MCF 10A (cell line): ENCODE data around the gene INS. TPM values are rescaled to one million over a fixed set of nuclear protein-coding genes. Genes with fewer than 3 reads are reported as not detected.

Experiments used
- BruUV-seq: library from RNA; stranded (reverse); fragments of 400-500 nt; replicated peaks from 2 replicates; lab custom pipeline; 2021; lab: Mats Ljungman, UMichigan
- CTCF ChIA-PET: fragments of 300-600 bp; sonication (Branson Sonifier 250); formaldehyde crosslinking; extraction: SDS; loops from one replicate; lab custom pipeline; 2021; ENCODE audit warnings: antibody characterized with exemption, inconsistent platforms; lab: Yijun Ruan, JAX
- POLR2A ChIA-PET: fragments of 300-600, 350-650 bp; sonication (Branson Sonifier 250); formaldehyde crosslinking; extraction: SDS; loops from one replicate; lab custom pipeline; 2020; ENCODE audit warnings: antibody characterized with exemption, inconsistent platforms; lab: Yijun Ruan, JAX
- DNase-seq: peaks from one replicate; pipeline ENCODE4 v3.0.0-alpha.2; 2018; ENCODE audit not compliant: unreplicated experiment
- H3K27ac Mint-ChIP-seq: one replicate; pipeline ENCODE4 v1.8.0; 2022; ENCODE audit warnings: mild to moderate bottlenecking, low read depth, mixed read lengths; ENCODE audit not compliant: unreplicated experiment
- H3K27me3 Mint-ChIP-seq: one replicate; pipeline ENCODE4 v1.8.0; 2022; ENCODE audit warnings: mixed read lengths; ENCODE audit not compliant: insufficient read depth, unreplicated experiment
- H3K36me3 Mint-ChIP-seq: one replicate; pipeline ENCODE4 v1.8.0; 2022; ENCODE audit warnings: mild to moderate bottlenecking, moderate library complexity, mixed read lengths; ENCODE audit not compliant: insufficient read depth, unreplicated experiment
- H3K4me1 Mint-ChIP-seq: one replicate; pipeline ENCODE4 v1.8.0; 2022; ENCODE audit warnings: mixed read lengths; ENCODE audit not compliant: insufficient read depth, unreplicated experiment
- H3K4me3 Mint-ChIP-seq: one replicate; pipeline ENCODE4 v1.8.0; 2022; ENCODE audit warnings: mild to moderate bottlenecking, moderate library complexity, mixed read lengths; ENCODE audit not compliant: unreplicated experiment
- H3K9me3 Mint-ChIP-seq: one replicate; pipeline ENCODE4 v1.8.0; 2022; ENCODE audit warnings: mixed read lengths; ENCODE audit not compliant: unreplicated experiment
- intact Hi-C: fragments of 100-400 bp; cut with micrococcal nuclease; formaldehyde crosslinking; loops from 2 replicates; pipeline ENCODE4 v1.14.1; 2022
- total RNA-seq: library from RNA; stranded (reverse); gene quantifications from 2 replicates; pipeline ENCODE4 v1.2.3, GENCODE V29; 2022
- TF ChIP-seq, protein P1 (sequence below): fragments of 200-600 bp; IDR thresholded peaks from one replicate; pipeline ENCODE4 v1.8.0; 2022; ENCODE audit warnings: antibody characterized with exemption, mild to moderate bottlenecking; ENCODE audit not compliant: unreplicated experiment

Gene INS
- total RNA-seq, 1 experiment from 2014 or later = not detected

DNA sequence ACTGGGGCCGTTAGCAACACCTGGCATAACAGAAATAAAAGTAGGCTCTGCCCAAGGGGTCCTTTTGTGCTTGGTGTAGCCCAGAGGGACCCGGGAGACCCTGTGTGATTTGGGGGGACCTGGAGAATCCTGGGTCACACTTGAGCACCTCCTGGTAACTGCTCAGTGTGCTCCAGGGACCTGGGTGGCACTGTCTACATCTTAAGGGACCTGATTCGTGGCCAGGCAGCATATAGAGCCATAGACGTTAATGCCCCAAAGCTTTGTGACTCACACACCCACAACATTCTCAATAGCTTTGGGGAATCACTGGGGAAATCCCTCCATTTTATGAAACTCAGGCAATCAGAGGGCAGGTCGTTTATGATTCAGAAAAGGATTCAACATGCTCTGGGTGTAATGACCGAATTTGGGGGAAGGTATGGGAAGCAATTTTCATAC, 18.2 kb downstream of the INS start:
- no peaks in the 10 kb centered on the region for H3K9me3 Mint-ChIP-seq
- intact Hi-C loops = loop anchor here (5.0 kb wide), 1 partner anchor 50 kb away; no protein-coding TSS in a partner anchor

DNA sequence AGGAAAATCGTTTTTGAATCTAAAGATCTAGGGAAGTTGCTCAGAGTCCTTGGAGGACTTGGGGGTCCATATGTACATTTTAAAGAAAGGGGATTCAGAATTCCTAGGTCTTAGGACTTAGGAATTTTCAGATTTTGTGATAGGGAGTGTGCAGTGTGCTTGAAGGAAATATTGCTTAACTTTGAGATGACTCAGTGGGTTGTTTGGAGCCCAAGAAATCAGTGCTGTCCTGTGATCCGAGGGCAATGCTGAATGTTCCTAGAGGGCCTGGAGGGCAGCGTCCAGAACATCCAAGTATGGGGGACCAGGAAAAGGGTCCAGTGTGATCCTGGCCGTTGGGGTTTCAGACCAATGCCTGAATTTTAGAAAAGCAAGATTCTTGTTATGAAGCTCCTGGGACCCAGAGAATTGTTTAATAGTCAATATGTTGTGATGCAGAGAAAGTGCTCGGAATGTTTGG, 18.7 kb downstream of the INS start:
- Mint-ChIP-seq H3K27ac (peak overlapping the region; percentile 36), H3K36me3 (no peaks in the 10 kb centered on the region), H3K27me3 (peaks cover 74% of the 10 kb centered on the region), H3K4me1 (peaks cover 13% of the 10 kb centered on the region), H3K9me3 (no peaks in the 10 kb centered on the region), H3K4me3 (peak overlapping the region; percentile 22)
- DNase-seq = peak; percentile 56
- intact Hi-C loops = loop anchor here (5.0 kb wide), 1 partner anchor 50 kb away; no protein-coding TSS in a partner anchor
- TF ChIP-seq, protein P1, sequence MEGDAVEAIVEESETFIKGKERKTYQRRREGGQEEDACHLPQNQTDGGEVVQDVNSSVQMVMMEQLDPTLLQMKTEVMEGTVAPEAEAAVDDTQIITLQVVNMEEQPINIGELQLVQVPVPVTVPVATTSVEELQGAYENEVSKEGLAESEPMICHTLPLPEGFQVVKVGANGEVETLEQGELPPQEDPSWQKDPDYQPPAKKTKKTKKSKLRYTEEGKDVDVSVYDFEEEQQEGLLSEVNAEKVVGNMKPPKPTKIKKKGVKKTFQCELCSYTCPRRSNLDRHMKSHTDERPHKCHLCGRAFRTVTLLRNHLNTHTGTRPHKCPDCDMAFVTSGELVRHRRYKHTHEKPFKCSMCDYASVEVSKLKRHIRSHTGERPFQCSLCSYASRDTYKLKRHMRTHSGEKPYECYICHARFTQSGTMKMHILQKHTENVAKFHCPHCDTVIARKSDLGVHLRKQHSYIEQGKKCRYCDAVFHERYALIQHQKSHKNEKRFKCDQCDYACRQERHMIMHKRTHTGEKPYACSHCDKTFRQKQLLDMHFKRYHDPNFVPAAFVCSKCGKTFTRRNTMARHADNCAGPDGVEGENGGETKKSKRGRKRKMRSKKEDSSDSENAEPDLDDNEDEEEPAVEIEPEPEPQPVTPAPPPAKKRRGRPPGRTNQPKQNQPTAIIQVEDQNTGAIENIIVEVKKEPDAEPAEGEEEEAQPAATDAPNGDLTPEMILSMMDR = no peak
- ChIA-PET POLR2A (interaction anchor here (0.6 kb wide), 1 partner anchor 1445 kb away, joined by 3 read pairs; no protein-coding TSS in a partner anchor), CTCF (interaction anchor here (0.7 to 3.1 kb wide), 5 partner anchors 8 to 490 kb away, joined by 3 to 16 read pairs (median 3); no protein-coding TSS in a partner anchor)
- no TSS peak for BruUV-seq

More for the DNA sequence above, 18.2 kb downstream of the INS start:
- Mint-ChIP-seq H3K27me3 (peaks cover 75% of the 10 kb centered on the region), H3K27ac (peak overlapping the region; percentile 36), H3K4me3 (peak overlapping the region; percentile 22), H3K4me1 (peaks cover 13% of the 10 kb centered on the region), H3K36me3 (no peaks in the 10 kb centered on the region)
- ChIA-PET POLR2A (interaction anchor here (0.5 to 0.7 kb wide), 3 partner anchors 49 to 1446 kb away, joined by 3 to 4 read pairs (median 3); no protein-coding TSS in a partner anchor), CTCF (interaction anchor here (0.6 to 3.1 kb wide), 4 partner anchors 7 to 490 kb away, joined by 3 to 16 read pairs (median 4); no protein-coding TSS in a partner anchor)
- BruUV-seq = no TSS peak
- TF ChIP-seq, protein P1 = no peak
- DNase-seq = peak; percentile 68

DNA sequence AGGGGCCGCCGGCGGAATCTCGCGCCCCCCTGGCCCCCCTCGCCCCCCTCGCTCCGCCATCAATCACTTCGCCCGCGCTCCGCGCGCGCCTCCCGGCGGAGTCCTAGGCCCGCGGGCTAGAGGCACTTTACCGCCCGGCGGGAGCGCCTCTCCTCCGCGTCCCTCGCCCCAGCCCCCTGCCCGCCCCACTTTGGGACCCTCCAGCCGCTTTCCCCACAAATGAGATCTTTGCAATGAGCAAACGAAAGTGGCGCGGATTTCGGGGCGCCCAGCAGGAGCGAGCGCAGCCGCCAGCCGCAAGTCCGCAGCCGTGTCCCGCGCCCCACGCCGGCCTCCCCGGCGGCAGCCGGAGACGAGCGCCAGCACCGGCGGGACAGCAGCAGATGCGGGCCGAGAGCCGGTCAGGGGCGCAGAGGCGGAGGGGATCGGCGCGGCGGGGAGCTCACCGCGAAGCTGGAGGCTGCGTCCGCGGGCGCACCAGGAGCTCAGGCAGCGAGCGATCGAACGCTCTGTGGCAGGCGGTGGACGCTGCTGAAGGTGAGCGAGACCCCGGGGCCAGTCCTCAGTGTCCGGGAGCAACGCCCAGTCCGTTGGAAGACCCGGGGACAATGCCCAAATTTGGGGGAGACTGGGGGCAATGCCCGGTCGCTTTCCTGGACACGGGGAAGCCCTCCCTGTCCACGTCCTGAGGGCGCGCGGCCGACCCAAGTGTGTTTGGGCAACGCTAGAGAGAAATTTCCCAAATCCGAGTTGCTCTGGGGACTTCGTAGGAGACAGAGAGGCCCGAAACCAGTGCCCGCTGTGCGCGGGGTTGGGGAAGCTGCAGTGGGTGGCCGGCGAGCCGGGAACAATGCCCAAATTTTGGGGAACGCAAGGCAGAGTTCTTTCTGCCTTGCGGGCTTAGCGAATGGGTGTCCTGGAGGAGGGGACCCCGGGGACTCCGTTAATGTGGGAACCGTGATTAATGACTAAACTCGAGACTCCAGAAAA, 20.3 kb downstream of the INS start:
- no peak overlapping the region for H3K4me3 Mint-ChIP-seq
- TF ChIP-seq, protein P1 = no peak
- no peak for DNase-seq
- H3K4me1 Mint-ChIP-seq = peaks cover 13% of the 10 kb centered on the region
- intact Hi-C loops = loop anchor here (5.0 kb wide), 1 partner anchor 48 kb away; no protein-coding TSS in a partner anchor
- ChIA-PET CTCF (interaction anchor here (1.0 to 3.1 kb wide), 3 partner anchors 10 to 105 kb away, joined by 4 to 16 read pairs (median 8); no protein-coding TSS in a partner anchor), POLR2A (no interaction called here)
- BruUV-seq = no TSS peak
- H3K27me3 Mint-ChIP-seq = peaks cover 74% of the 10 kb centered on the region
- H3K36me3 Mint-ChIP-seq = peaks cover 4% of the 10 kb centered on the region
- no peak overlapping the region for H3K27ac Mint-ChIP-seq
- no peaks in the 10 kb centered on the region for H3K9me3 Mint-ChIP-seq
